SK-N-SH treated with all-trans-retinoic acid at 6 μM for 48 hours (cell line): ENCODE data around the gene OR1J1.

ENCODE experiments used
- ATAC-seq: fragments of 200-7000 bp; cut with Tn5 transposase; 3 replicates; pipeline ENCODE4 v1.9.1; 2020; ENCODE audit warnings: mild to moderate bottlenecking, moderate library complexity
- ARNTL ChIP-seq: fragments of 450-650 bp; formaldehyde crosslinking; IDR thresholded peaks from 2 replicates; pipeline ENCODE4 v1.5.0; 2020; ENCODE audit warnings: low read depth, mild to moderate bottlenecking, moderate library complexity, borderline replicate concordance
- BACH2 ChIP-seq: fragments of 250-450 bp; sonication (Bioruptor Pico); IDR thresholded peaks from 2 replicates; pipeline ENCODE4 v1.9.0; 2021; ENCODE audit warnings: mild to moderate bottlenecking, borderline replicate concordance
- CSDC2 ChIP-seq: fragments of 250-450 bp; sonication (Bioruptor Pico); IDR thresholded peaks from 2 replicates; pipeline ENCODE4 v1.5.0; 2020; ENCODE audit warnings: mild to moderate bottlenecking, moderate library complexity
- ESRRG ChIP-seq: fragments of 250-450 bp; sonication (Bioruptor Pico); IDR thresholded peaks from 2 replicates; pipeline ENCODE4 v1.6.1; 2021; ENCODE audit warnings: mild to moderate bottlenecking
- GLIS3 ChIP-seq: fragments of 250-450 bp; sonication (Bioruptor Pico); IDR thresholded peaks from 2 replicates; pipeline ENCODE4 v1.5.0; 2020; ENCODE audit warnings: mild to moderate bottlenecking, moderate library complexity
- OSR1 ChIP-seq: fragments of 250-450 bp; sonication (Bioruptor Pico); IDR thresholded peaks from 2 replicates; pipeline ENCODE4 v1.8.0; 2022; ENCODE audit warnings: moderate library complexity, mild to moderate bottlenecking, inconsistent platforms
- PPARA ChIP-seq: fragments of 250-450 bp; sonication (Bioruptor Pico); IDR thresholded peaks from 2 replicates; pipeline ENCODE4 v1.5.0; 2020; ENCODE audit warnings: mild to moderate bottlenecking, borderline replicate concordance
- RARB ChIP-seq: fragments of 250-450 bp; sonication (Bioruptor Pico); IDR thresholded peaks from 2 replicates; pipeline ENCODE4 v1.8.0; 2021; ENCODE audit warnings: mild to moderate bottlenecking, moderate library complexity
- SNAI2 ChIP-seq: fragments of 250-450 bp; sonication (Bioruptor Pico); IDR thresholded peaks from 2 replicates; pipeline ENCODE4 v1.5.0; 2020; ENCODE audit warnings: mild to moderate bottlenecking, moderate library complexity
- TCF4 ChIP-seq: fragments of 250-450 bp; sonication (Bioruptor Pico); IDR thresholded peaks from 2 replicates; pipeline ENCODE4 v1.8.0; 2021; ENCODE audit warnings: mild to moderate bottlenecking, moderate library complexity, borderline replicate concordance
- TOX ChIP-seq: fragments of 250-450 bp; sonication (Bioruptor Pico); IDR thresholded peaks from 2 replicates; pipeline ENCODE4 v1.8.0; 2021; ENCODE audit warnings: mild to moderate bottlenecking, moderate library complexity, borderline replicate concordance
- ZC3H10 ChIP-seq: fragments of 250-450 bp; sonication (Bioruptor Pico); IDR thresholded peaks from 2 replicates; pipeline ENCODE4 v1.5.1; 2021; ENCODE audit warnings: mild to moderate bottlenecking, moderate library complexity
- ZFP3 ChIP-seq: fragments of 250-450 bp; sonication (Bioruptor Pico); IDR thresholded peaks from 2 replicates; pipeline ENCODE4 v1.5.0; 2020; ENCODE audit warnings: mild to moderate bottlenecking, moderate library complexity
- ZFP30 ChIP-seq: fragments of 450-650 bp; formaldehyde crosslinking; IDR thresholded peaks from 2 replicates; pipeline ENCODE4 v1.5.0; 2022; ENCODE audit warnings: mild to moderate bottlenecking, moderate library complexity
- ZNF565 ChIP-seq: fragments of 450-650 bp; formaldehyde crosslinking; conservative IDR thresholded peaks from 2 replicates; pipeline ENCODE4 v1.5.0; 2020; ENCODE audit warnings: low read depth, mild to moderate bottlenecking, moderate library complexity
- ZNF70 ChIP-seq: fragments of 450-650 bp; formaldehyde crosslinking; IDR thresholded peaks from 2 replicates; pipeline ENCODE4 v1.5.0; 2020; ENCODE audit warnings: mild to moderate bottlenecking, moderate library complexity
- ZNF8 ChIP-seq: fragments of 450-650 bp; formaldehyde crosslinking; IDR thresholded peaks from 2 replicates; pipeline ENCODE4 v1.5.0; 2020; ENCODE audit warnings: mild to moderate bottlenecking, moderate library complexity
- TF ChIP-seq, protein P1 (sequence below): fragments of 250-450 bp; sonication (Bioruptor Pico); IDR thresholded peaks from 2 replicates; pipeline ENCODE4 v1.5.0; 2020; ENCODE audit warnings: mild to moderate bottlenecking, moderate library complexity
- TF ChIP-seq, protein P2 (sequence below): fragments of 250-450 bp; sonication (Bioruptor Pico); IDR thresholded peaks from 2 replicates; pipeline ENCODE4 v1.5.1; 2021; ENCODE audit warnings: mild to moderate bottlenecking, moderate library complexity
- TF ChIP-seq, protein P3 (sequence below): fragments of 250-450 bp; sonication (Bioruptor Pico); IDR thresholded peaks from 2 replicates; pipeline ENCODE4 v1.8.0; 2021; ENCODE audit warnings: low read depth, mild to moderate bottlenecking, moderate library complexity, borderline replicate concordance

The OR1J1 gene

DNA sequence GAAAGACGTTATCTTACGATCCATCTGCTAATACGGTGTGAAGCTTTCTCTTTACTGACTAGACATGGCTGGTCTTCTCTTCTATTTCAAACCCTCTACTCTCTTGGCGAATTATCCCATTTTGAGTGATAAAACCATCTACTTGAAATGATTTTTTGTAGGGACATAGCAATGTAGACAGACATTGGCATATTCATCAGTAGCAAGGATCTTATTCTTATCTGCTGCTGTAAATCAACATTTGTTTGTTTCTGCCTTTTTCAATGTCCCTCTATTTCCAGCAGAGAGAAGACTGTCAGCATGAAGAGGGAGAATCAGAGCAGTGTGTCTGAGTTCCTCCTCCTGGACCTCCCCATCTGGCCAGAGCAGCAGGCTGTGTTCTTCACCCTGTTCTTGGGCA, 41.1 kb upstream of the OR1J1 start, which contains the start of gene OR1J4:
TSS of gene OR1J4 (plus strand) at position 301 of the 400 bp plus-strand sequence. CDS start at position 301, 0 bp downstream.
- ATAC-seq = no peak

DNA sequence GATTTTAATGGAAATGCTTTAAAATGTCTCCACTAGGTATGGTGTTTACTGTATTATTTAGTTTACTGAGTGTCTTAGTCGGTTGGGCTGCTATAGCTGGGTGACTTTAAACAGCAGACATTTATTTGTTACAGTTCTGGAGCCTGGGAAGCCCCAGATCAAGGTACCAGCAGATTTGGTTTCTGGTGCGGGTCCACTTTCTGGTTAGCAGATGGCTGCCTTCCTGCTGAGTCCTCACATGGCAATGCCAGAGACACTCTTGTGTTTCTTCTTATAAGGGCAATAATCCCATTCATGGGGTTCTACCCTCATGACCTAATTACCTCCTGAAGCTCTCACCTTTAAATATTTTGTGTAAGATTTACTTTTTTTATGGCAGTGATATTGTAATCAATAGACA, 40.5 kb upstream of the OR1J1 start:
- ATAC-seq = no peak
- TF ChIP-seq, protein P1, sequence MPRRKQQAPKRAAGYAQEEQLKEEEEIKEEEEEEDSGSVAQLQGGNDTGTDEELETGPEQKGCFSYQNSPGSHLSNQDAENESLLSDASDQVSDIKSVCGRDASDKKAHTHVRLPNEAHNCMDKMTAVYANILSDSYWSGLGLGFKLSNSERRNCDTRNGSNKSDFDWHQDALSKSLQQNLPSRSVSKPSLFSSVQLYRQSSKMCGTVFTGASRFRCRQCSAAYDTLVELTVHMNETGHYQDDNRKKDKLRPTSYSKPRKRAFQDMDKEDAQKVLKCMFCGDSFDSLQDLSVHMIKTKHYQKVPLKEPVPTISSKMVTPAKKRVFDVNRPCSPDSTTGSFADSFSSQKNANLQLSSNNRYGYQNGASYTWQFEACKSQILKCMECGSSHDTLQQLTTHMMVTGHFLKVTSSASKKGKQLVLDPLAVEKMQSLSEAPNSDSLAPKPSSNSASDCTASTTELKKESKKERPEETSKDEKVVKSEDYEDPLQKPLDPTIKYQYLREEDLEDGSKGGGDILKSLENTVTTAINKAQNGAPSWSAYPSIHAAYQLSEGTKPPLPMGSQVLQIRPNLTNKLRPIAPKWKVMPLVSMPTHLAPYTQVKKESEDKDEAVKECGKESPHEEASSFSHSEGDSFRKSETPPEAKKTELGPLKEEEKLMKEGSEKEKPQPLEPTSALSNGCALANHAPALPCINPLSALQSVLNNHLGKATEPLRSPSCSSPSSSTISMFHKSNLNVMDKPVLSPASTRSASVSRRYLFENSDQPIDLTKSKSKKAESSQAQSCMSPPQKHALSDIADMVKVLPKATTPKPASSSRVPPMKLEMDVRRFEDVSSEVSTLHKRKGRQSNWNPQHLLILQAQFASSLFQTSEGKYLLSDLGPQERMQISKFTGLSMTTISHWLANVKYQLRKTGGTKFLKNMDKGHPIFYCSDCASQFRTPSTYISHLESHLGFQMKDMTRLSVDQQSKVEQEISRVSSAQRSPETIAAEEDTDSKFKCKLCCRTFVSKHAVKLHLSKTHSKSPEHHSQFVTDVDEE (CRISPR knock-in tag) = no peak
- TF ChIP-seq ZC3H10 (no peak), CSDC2 (no peak), SNAI2 (CRISPR knock-in tag) (no peak), OSR1 (no peak), ZNF565 (CRISPR knock-in tag) (no peak), ZNF8 (CRISPR knock-in tag) (no peak), TCF4 (CRISPR knock-in tag) (no peak), ESRRG (CRISPR knock-in tag) (no peak), ZFP30 (CRISPR knock-in tag) (no peak), ZFP3 (CRISPR knock-in tag) (no peak), GLIS3 (CRISPR knock-in tag) (no peak)
- TF ChIP-seq, protein P2, sequence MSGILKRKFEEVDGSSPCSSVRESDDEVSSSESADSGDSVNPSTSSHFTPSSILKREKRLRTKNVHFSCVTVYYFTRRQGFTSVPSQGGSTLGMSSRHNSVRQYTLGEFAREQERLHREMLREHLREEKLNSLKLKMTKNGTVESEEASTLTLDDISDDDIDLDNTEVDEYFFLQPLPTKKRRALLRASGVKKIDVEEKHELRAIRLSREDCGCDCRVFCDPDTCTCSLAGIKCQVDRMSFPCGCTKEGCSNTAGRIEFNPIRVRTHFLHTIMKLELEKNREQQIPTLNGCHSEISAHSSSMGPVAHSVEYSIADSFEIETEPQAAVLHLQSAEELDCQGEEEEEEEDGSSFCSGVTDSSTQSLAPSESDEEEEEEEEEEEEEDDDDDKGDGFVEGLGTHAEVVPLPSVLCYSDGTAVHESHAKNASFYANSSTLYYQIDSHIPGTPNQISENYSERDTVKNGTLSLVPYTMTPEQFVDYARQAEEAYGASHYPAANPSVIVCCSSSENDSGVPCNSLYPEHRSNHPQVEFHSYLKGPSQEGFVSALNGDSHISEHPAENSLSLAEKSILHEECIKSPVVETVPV (CRISPR knock-in tag) = no peak

More for the DNA sequence above, 41.1 kb upstream of the OR1J1 start, which contains the start of gene OR1J4:
- TF ChIP-seq PPARA (no peak), TOX (CRISPR knock-in tag) (no peak), ZNF70 (CRISPR knock-in tag) (no peak), TCF4 (CRISPR knock-in tag) (no peak), ARNTL (CRISPR knock-in tag) (no peak), SNAI2 (CRISPR knock-in tag) (no peak), ZNF8 (CRISPR knock-in tag) (no peak), GLIS3 (CRISPR knock-in tag) (no peak), ZFP3 (CRISPR knock-in tag) (no peak), ZNF565 (CRISPR knock-in tag) (no peak), CSDC2 (no peak)
- TF ChIP-seq, protein P1 (CRISPR knock-in tag) = no peak
- TF ChIP-seq, protein P3, sequence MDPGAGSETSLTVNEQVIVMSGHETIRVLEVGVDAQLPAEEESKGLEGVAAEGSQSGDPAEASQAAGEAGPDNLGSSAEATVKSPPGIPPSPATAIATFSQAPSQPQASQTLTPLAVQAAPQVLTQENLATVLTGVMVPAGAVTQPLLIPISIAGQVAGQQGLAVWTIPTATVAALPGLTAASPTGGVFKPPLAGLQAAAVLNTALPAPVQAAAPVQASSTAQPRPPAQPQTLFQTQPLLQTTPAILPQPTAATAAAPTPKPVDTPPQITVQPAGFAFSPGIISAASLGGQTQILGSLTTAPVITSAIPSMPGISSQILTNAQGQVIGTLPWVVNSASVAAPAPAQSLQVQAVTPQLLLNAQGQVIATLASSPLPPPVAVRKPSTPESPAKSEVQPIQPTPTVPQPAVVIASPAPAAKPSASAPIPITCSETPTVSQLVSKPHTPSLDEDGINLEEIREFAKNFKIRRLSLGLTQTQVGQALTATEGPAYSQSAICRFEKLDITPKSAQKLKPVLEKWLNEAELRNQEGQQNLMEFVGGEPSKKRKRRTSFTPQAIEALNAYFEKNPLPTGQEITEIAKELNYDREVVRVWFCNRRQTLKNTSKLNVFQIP = no peak

DNA sequence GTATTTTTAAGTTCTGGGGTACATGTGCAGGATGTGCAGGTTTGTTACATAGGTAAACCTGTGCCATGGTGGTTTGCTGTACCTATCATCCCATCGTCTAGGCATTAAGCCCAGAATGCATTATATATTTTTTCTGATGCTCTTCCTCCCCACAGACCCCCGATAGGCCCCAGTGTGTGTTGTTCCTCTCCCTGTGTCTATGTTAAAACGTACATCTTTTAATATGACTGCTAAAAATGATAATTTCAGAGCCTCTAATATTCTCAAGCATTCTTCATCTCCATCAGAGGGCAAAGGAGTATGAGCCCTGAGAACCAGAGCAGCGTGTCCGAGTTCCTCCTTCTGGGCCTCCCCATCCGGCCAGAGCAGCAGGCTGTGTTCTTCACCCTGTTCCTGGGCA, 32.8 kb upstream of the OR1J1 start, which contains the start of gene OR1J2:
TSS of gene OR1J2 (plus strand) at position 301 of the 400 bp plus-strand sequence. CDS start at position 301, 0 bp downstream.
- TF ChIP-seq CSDC2 (no peak), ZNF565 (CRISPR knock-in tag) (no peak), OSR1 (no peak), TCF4 (CRISPR knock-in tag) (no peak), RARB (CRISPR knock-in tag) (no peak), ZFP3 (CRISPR knock-in tag) (no peak), PPARA (no peak), TOX (CRISPR knock-in tag) (no peak), ARNTL (CRISPR knock-in tag) (no peak), ZC3H10 (no peak), ZNF8 (CRISPR knock-in tag) (no peak), ZFP30 (CRISPR knock-in tag) (no peak), GLIS3 (CRISPR knock-in tag) (no peak), BACH2 (no peak), ESRRG (CRISPR knock-in tag) (no peak), ZNF70 (CRISPR knock-in tag) (no peak), SNAI2 (CRISPR knock-in tag) (no peak)
- TF ChIP-seq, protein P3 = no peak
- TF ChIP-seq, protein P1 (CRISPR knock-in tag) = no peak
- TF ChIP-seq, all 23 proteins: peak for 0
- ATAC-seq = no peak
